Measurements from ENCODE around the gene NR1H2.

The NR1H2 gene

GRCh38 chr19:50398675-50399367 is 22.6 kb downstream of the NR1H2 start:
- in situ Hi-C loops (cut with HindIII; ENCODE audit: low sequenced_read_pairs) = no loop called here

- in situ Hi-C loops (cut with HindIII; ENCODE audit: low sequenced_read_pairs) = no loop called here
Observed at GRCh38 chr19:50399368-50399745, 23.1 kb downstream of the NR1H2 start.

GRCh38 chr19:50401605-50402450 is 25.6 kb downstream of the NR1H2 start:
- in situ Hi-C loops (cut with HindIII; ENCODE audit: low sequenced_read_pairs) = no loop called here

GRCh38 chr19:50402544-50403301 is 26.5 kb downstream of the NR1H2 start:
- in situ Hi-C loops (cut with HindIII; ENCODE audit: low sequenced_read_pairs) = no loop called here

GRCh38 chr19:50406156-50406820 is 30.0 kb downstream of the NR1H2 start:
- in situ Hi-C loops (cut with HindIII; ENCODE audit: low sequenced_read_pairs) = no loop called here

GRCh38 chr19:50406829-50407228 is 30.6 kb downstream of the NR1H2 start:
- in situ Hi-C loops (cut with HindIII; ENCODE audit: low sequenced_read_pairs) = no loop called here

- in situ Hi-C loops (cut with HindIII; ENCODE audit: low sequenced_read_pairs) = no loop called here
Observed at GRCh38 chr19:50409347-50409746, 33.1 kb downstream of the NR1H2 start.

- in situ Hi-C loops (cut with HindIII; ENCODE audit: low sequenced_read_pairs) = no loop called here
Observed at GRCh38 chr19:50410109-50410508, 33.9 kb downstream of the NR1H2 start.

- in situ Hi-C loops (cut with HindIII; ENCODE audit: low sequenced_read_pairs) = no loop called here
Observed at GRCh38 chr19:50412419-50412818, 36.2 kb downstream of the NR1H2 start.

GRCh38 chr19:50413096-50413495 is 36.8 kb downstream of the NR1H2 start:
- in situ Hi-C loops (cut with HindIII; ENCODE audit: low sequenced_read_pairs) = no loop called here

- in situ Hi-C loops (cut with HindIII; ENCODE audit: low sequenced_read_pairs) = no loop called here
Observed at GRCh38 chr19:50413531-50413930, 37.3 kb downstream of the NR1H2 start.

GRCh38 chr19:50414864-50415660 is 38.8 kb downstream of the NR1H2 start:
- in situ Hi-C loops (cut with HindIII; ENCODE audit: low sequenced_read_pairs) = no loop called here

- in situ Hi-C loops (cut with HindIII; ENCODE audit: low sequenced_read_pairs) = no loop called here
Observed at GRCh38 chr19:50415661-50416033, 39.4 kb downstream of the NR1H2 start.

GRCh38 chr19:50416034-50416977 is 40.0 kb downstream of the NR1H2 start:
- in situ Hi-C loops (cut with HindIII; ENCODE audit: low sequenced_read_pairs) = no loop called here

GRCh38 chr19:50417111-50418081 is 41.1 kb downstream of the NR1H2 start:
- in situ Hi-C loops (cut with HindIII; ENCODE audit: low sequenced_read_pairs) = no loop called here

- in situ Hi-C loops (cut with HindIII; ENCODE audit: low sequenced_read_pairs) = no loop called here
Observed at GRCh38 chr19:50418176-50419021, 42.1 kb downstream of the NR1H2 start, which contains the start of gene SPIB. SPIB (plus strand) TSS chr19:50418938; CDS start chr19:50418963, 25 bp downstream.

- in situ Hi-C loops (cut with HindIII; ENCODE audit: low sequenced_read_pairs) = no loop called here
Observed at GRCh38 chr19:50419022-50419579, 42.8 kb downstream of the NR1H2 start.
